ENCODE data around the gene ADAM23. TPM values are rescaled to one million over a fixed set of nuclear protein-coding genes. Genes with fewer than 3 reads are reported as not detected.
A peak's percentile ranks its signal among the peaks of the same experiment; 100 is the strongest.

ADAM23 gene
- total and polyA plus RNA-seq, 4 donors = 0.12 to 0.51 (median 0.17) TPM; not detected in 1

GRCh38 chr2:206435742-206436141 lies 7.6 kb upstream of the ADAM23 start:
- no peaks in the 10 kb centered on the region for H3K4me1 ChIP-seq (ENCODE audit: control insufficient read depth in 4 of 4, insufficient read depth in 4 of 4, low read length in 3 of 4)
- no peak overlapping the region for H3K27ac ChIP-seq (ENCODE audit: low read depth in 1 of 2, low read length in 2 of 2)
- H3K27me3 ChIP-seq (ENCODE audit: control insufficient read depth in 4 of 4, insufficient read depth in 4 of 4, low read length in 3 of 4) = peaks cover 0 to 16% (median 6%) of the 10 kb centered on the region in 4 donors
- H3K9ac ChIP-seq (ENCODE audit: low read depth in 1 of 2, low read length in 2 of 2) = no peak overlapping the region
- TF ChIP-seq SP1 (IDR thresholded peaks at IDR 0.05) = no peak
- TF ChIP-seq HNF4A (conservative IDR thresholded peaks at IDR 0.05) = peak in 1 of 2 donors; percentile 8
- TF ChIP-seq JUND (IDR thresholded peaks at IDR 0.05) = peak; percentile 46 to 50
- 25% methylated on average over 3 of the region's 3 CpGs for WGBS
- H3K9me3 ChIP-seq (ENCODE audit: control insufficient read depth in 4 of 4, low read length in 3 of 4) = no peaks in the 10 kb centered on the region
- no peak overlapping the region for H3K4me3 ChIP-seq (ENCODE audit: low read depth in 1 of 3, low read length in 3 of 3)
- H3K36me3 ChIP-seq (ENCODE audit: control insufficient read depth in 4 of 4, insufficient read depth in 3 of 4, low read depth in 1 of 4, low read length in 3 of 4) = no peaks in the 10 kb centered on the region
- DNase-seq (ENCODE audit: low spot score) = no peak

GRCh38 chr2:206438196-206438724 lies 5.1 kb upstream of the ADAM23 start:
- no peaks in the 10 kb centered on the region for H3K9me3 ChIP-seq (ENCODE audit: control insufficient read depth in 4 of 4, low read length in 3 of 4)
- no peak overlapping the region for H3K4me3 ChIP-seq (ENCODE audit: low read depth in 1 of 3, low read length in 3 of 3)
- no peaks in the 10 kb centered on the region for H3K36me3 ChIP-seq (ENCODE audit: control insufficient read depth in 4 of 4, insufficient read depth in 3 of 4, low read depth in 1 of 4, low read length in 3 of 4)
- H3K27me3 ChIP-seq (ENCODE audit: control insufficient read depth in 4 of 4, insufficient read depth in 4 of 4, low read length in 3 of 4) = peaks cover 0 to 25% (median 7%) of the 10 kb centered on the region in 4 donors
- H3K27ac ChIP-seq (ENCODE audit: low read depth in 1 of 2, low read length in 2 of 2) = no peak overlapping the region
- H3K9ac ChIP-seq (ENCODE audit: low read depth in 1 of 2, low read length in 2 of 2) = no peak overlapping the region
- DNase-seq (ENCODE audit: low spot score) = no peak
- 56% methylated on average over 5 of the region's 5 CpGs for WGBS
- no peak for TF ChIP-seq RAD21 (IDR thresholded peaks at IDR 0.05)
- no peak for TF ChIP-seq SP1 (IDR thresholded peaks at IDR 0.05)
- no peak for TF ChIP-seq HNF4A (conservative IDR thresholded peaks at IDR 0.05)
- TF ChIP-seq JUND (IDR thresholded peaks at IDR 0.05) = no peak
- TF ChIP-seq RXRA (IDR thresholded peaks at IDR 0.05) = no peak
- TF ChIP-seq FOXA2 (IDR thresholded peaks at IDR 0.05) = no peak
- TF ChIP-seq MAX (IDR thresholded peaks at IDR 0.05) = no peak
- TF ChIP-seq ZBTB33 (IDR thresholded peaks at IDR 0.05) = no peak
- no peak for TF ChIP-seq REST (IDR thresholded peaks at IDR 0.05)
- TF ChIP-seq NR2F2 (IDR thresholded peaks at IDR 0.05) = no peak
- TF ChIP-seq YY1 (IDR thresholded peaks at IDR 0.05) = no peak
- peaks cover 4 to 8% (median 6%) of the 10 kb centered on the region in 4 donors for H3K4me1 ChIP-seq (ENCODE audit: control insufficient read depth in 4 of 4, insufficient read depth in 4 of 4, low read length in 3 of 4)

GRCh38 chr2:206442474-206442832 lies 879 bp upstream of the ADAM23 start:
- TF ChIP-seq HNF4G (IDR thresholded peaks at IDR 0.05) (no peak), HNF4A (conservative IDR thresholded peaks at IDR 0.05) (no peak), MAX (IDR thresholded peaks at IDR 0.05) (no peak), FOXA2 (IDR thresholded peaks at IDR 0.05) (no peak), REST (IDR thresholded peaks at IDR 0.05) (no peak)
- H3K9ac ChIP-seq (ENCODE audit: low read depth in 1 of 2, low read length in 2 of 2) = no peak overlapping the region
- H3K4me1 ChIP-seq (ENCODE audit: control insufficient read depth in 4 of 4, insufficient read depth in 4 of 4, low read length in 3 of 4) = peaks cover 8 to 17% (median 14%) of the 10 kb centered on the region in 4 donors
- 12% methylated on average over 10 of the region's 10 CpGs for WGBS
- H3K9me3 ChIP-seq (ENCODE audit: control insufficient read depth in 4 of 4, low read length in 3 of 4) = no peaks in the 10 kb centered on the region
- H3K27me3 ChIP-seq (ENCODE audit: control insufficient read depth in 4 of 4, insufficient read depth in 4 of 4, low read length in 3 of 4) = peaks cover 0 to 27% (median 10%) of the 10 kb centered on the region in 4 donors
- DNase-seq (ENCODE audit: low spot score) = no peak
- no peak overlapping the region for H3K4me3 ChIP-seq (ENCODE audit: low read depth in 1 of 3, low read length in 3 of 3)
- no peaks in the 10 kb centered on the region for H3K36me3 ChIP-seq (ENCODE audit: control insufficient read depth in 4 of 4, insufficient read depth in 3 of 4, low read depth in 1 of 4, low read length in 3 of 4)
- H3K27ac ChIP-seq (ENCODE audit: low read depth in 1 of 2, low read length in 2 of 2) = no peak overlapping the region

Measured in liver (tissue), 9 donors.